ENCODE measurements around the gene LENEP. TPM values are rescaled to one million over a fixed set of nuclear protein-coding genes. Genes with fewer than 3 reads are reported as not detected.

The LENEP gene
- total RNA-seq, 1 experiment from 2014 or later = 0.42 TPM

DNA sequence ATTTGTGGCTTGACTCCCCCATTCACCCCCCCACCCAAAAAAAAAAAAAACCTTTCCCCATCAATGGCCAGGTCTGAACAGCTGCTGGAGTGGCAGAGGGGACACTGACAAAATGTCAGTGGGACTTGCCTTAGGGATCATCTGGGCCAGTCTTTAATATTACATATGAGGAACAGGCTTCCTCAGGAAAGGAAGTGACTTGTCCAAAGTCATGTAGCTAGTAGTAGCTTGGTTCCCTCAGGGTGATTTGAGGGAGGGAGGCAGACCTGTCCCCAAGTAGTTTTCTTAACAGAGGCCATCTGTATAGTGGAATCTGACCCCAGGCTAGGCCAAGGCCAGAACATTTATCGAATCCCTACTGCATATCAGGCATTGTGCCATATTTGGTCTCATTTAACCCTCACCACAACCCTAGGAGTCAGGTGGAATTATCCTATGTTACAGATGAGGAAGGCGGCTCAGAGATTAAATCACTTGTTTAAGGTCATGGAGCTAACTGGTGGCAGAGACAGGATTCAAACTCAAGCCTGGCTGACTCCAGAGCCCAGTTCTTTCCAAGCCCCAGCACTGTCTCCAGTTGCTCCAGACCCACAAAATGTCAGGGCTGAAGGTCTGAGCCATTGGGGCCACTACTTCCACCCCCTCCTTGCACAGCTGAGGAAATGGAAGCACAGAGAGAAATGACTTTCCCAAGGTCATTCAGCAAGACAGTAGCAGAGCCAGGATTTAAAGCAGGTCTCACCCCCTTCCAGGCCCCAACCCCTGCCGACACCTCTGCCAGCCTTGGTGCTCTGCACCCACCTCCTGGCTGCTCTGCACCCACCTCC is 19.6 kb downstream of the LENEP start:
- Histone ChIP-seq H3K27ac (ENCODE audit: low read depth, low read length) (no peak overlapping the region), H2AFZ (ENCODE audit: low read depth, low read length, poor library complexity, severe bottlenecking) (no peak overlapping the region), H3K4me2 (ENCODE audit: low read length) (no peak overlapping the region), H3K9me3 (ENCODE audit: control insufficient read depth in 1 of 2, insufficient read depth in 1 of 2, low read depth in 1 of 2, low read length in 2 of 2) (no peaks in the 10 kb centered on the region), H3K4me1 (ENCODE audit: control insufficient read depth in 1 of 2, insufficient read depth in 2 of 2, low read length in 2 of 2) (peaks cover 18 to 61% of the 10 kb centered on the region in 2 experiments), H3K4me3 (replicated peaks in 1 of 2; ENCODE audit: low read depth in 1 of 2, low read length in 2 of 2) (no peak overlapping the region), H3K36me3 (ENCODE audit: control insufficient read depth in 1 of 2, insufficient read depth in 2 of 2, low read length in 2 of 2) (peaks cover 13 to 27% of the 10 kb centered on the region in 2 experiments; a peak in 3 of 4 replicates), H3K9ac (ENCODE audit: low read length) (no peak overlapping the region), H3K9me2 (ENCODE audit: insufficient read depth) (no peaks in the 10 kb centered on the region), H4K20me1 (ENCODE audit: insufficient read depth) (no peaks in the 10 kb centered on the region), H3K79me2 (ENCODE audit: insufficient read depth, low read length) (peaks cover 48% of the 10 kb centered on the region; the same call in 1 of the 2 replicates), H3K27me3 (ENCODE audit: insufficient read depth, low read length) (no peaks in the 10 kb centered on the region)
- CTCF ChIA-PET = no interaction called here
- RAD21 ChIA-PET (ENCODE audit: low non-redundant PET in 1 of 2, low total read pairs in 2 of 2, uncharacterized antibody in 2 of 2, unreplicated experiment in 2 of 2) = no interaction called here
- no peak for DNase-seq (ENCODE audit: low read depth, low spot score)
- no peak for ATAC-seq
- no TSS peak for BruUV-seq (replicated peaks)
- intact Hi-C loops (cut with micrococcal nuclease) = no loop called here
- TF ChIP-seq, protein P1, sequence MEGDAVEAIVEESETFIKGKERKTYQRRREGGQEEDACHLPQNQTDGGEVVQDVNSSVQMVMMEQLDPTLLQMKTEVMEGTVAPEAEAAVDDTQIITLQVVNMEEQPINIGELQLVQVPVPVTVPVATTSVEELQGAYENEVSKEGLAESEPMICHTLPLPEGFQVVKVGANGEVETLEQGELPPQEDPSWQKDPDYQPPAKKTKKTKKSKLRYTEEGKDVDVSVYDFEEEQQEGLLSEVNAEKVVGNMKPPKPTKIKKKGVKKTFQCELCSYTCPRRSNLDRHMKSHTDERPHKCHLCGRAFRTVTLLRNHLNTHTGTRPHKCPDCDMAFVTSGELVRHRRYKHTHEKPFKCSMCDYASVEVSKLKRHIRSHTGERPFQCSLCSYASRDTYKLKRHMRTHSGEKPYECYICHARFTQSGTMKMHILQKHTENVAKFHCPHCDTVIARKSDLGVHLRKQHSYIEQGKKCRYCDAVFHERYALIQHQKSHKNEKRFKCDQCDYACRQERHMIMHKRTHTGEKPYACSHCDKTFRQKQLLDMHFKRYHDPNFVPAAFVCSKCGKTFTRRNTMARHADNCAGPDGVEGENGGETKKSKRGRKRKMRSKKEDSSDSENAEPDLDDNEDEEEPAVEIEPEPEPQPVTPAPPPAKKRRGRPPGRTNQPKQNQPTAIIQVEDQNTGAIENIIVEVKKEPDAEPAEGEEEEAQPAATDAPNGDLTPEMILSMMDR (IDR thresholded peaks at IDR 0.05 in 2 of 3, conservative IDR thresholded peaks at IDR 0.05 in 1 of 3; ENCODE audit: borderline replicate concordance in 1 of 3, insufficient read depth in 1 of 3, low read depth in 2 of 3, low read length in 2 of 3) = no peak
- POLR2A ChIA-PET = no interaction called here

DNA sequence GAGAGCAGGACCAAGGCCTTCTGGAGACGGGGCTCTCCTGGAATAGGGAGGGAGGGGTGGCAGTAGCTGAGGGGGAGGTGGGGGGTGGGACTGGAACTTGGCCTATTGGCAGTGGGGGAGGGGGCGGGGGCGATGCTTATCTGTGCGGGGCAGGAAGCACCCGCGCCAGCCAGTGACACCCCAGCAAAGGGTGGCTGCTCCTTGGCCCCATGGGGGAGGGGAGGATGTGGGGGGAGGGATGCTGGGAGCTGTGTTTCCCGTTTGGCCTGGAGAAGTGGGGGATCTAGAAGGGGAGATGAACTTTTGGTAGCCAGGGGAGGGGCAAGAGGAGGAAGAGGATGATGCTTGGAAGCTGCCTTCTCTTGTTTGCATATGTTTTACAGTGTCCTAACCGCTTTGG is 20.2 kb downstream of the LENEP start:
- Histone ChIP-seq H4K20me1 (ENCODE audit: insufficient read depth) (no peaks in the 10 kb centered on the region), H3K79me2 (ENCODE audit: insufficient read depth, low read length) (peaks cover 42% of the 10 kb centered on the region; the same call in 1 of the 2 replicates), H3K27ac (ENCODE audit: low read depth, low read length) (no peak overlapping the region), H3K4me3 (replicated peaks in 1 of 2; ENCODE audit: low read depth in 1 of 2, low read length in 2 of 2) (no peak overlapping the region), H3K4me2 (ENCODE audit: low read length) (no peak overlapping the region), H3K9ac (ENCODE audit: low read length) (no peak overlapping the region), H2AFZ (ENCODE audit: low read depth, low read length, poor library complexity, severe bottlenecking) (no peak overlapping the region), H3K27me3 (ENCODE audit: insufficient read depth, low read length) (no peaks in the 10 kb centered on the region), H3K36me3 (ENCODE audit: control insufficient read depth in 1 of 2, insufficient read depth in 2 of 2, low read length in 2 of 2) (peaks cover 12 to 27% of the 10 kb centered on the region in 2 experiments; a peak in 3 of 4 replicates), H3K9me2 (ENCODE audit: insufficient read depth) (no peaks in the 10 kb centered on the region), H3K4me1 (ENCODE audit: control insufficient read depth in 1 of 2, insufficient read depth in 2 of 2, low read length in 2 of 2) (peaks cover 24 to 61% of the 10 kb centered on the region in 2 experiments), H3K9me3 (ENCODE audit: control insufficient read depth in 1 of 2, insufficient read depth in 1 of 2, low read depth in 1 of 2, low read length in 2 of 2) (no peaks in the 10 kb centered on the region)
- BruUV-seq (replicated peaks) = no TSS peak
- RAD21 ChIA-PET (ENCODE audit: low non-redundant PET in 1 of 2, low total read pairs in 2 of 2, uncharacterized antibody in 2 of 2, unreplicated experiment in 2 of 2) = no interaction called here
- POLR2A ChIA-PET = no interaction called here
- CTCF ChIA-PET = no interaction called here
- intact Hi-C loops (cut with micrococcal nuclease) = no loop called here
- TF ChIP-seq, protein P2, sequence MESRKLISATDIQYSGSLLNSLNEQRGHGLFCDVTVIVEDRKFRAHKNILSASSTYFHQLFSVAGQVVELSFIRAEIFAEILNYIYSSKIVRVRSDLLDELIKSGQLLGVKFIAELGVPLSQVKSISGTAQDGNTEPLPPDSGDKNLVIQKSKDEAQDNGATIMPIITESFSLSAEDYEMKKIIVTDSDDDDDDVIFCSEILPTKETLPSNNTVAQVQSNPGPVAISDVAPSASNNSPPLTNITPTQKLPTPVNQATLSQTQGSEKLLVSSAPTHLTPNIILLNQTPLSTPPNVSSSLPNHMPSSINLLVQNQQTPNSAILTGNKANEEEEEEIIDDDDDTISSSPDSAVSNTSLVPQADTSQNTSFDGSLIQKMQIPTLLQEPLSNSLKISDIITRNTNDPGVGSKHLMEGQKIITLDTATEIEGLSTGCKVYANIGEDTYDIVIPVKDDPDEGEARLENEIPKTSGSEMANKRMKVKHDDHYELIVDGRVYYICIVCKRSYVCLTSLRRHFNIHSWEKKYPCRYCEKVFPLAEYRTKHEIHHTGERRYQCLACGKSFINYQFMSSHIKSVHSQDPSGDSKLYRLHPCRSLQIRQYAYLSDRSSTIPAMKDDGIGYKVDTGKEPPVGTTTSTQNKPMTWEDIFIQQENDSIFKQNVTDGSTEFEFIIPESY (IDR thresholded peaks at IDR 0.05; ENCODE audit: extremely low read depth, insufficient replicate concordance, low read length) = no peak
- TF ChIP-seq FOSL1 (IDR thresholded peaks at IDR 0.05; ENCODE audit: low read depth) (no peak), POLR2A (IDR thresholded peaks at IDR 0.05; ENCODE audit: borderline replicate concordance, extremely low read depth, insufficient read depth, insufficient read length) (no peak), EZH2phosphoT487 (IDR thresholded peaks at IDR 0.05; ENCODE audit: borderline replicate concordance) (no peak), ZFX (IDR thresholded peaks at IDR 0.05) (no peak), EZH2 (IDR thresholded peaks at IDR 0.05) (no peak), SRF (IDR thresholded peaks at IDR 0.05; ENCODE audit: low read depth) (no peak), SP1 (IDR thresholded peaks at IDR 0.05; ENCODE audit: low read depth) (no peak), EGR1 (IDR thresholded peaks at IDR 0.05; ENCODE audit: low read depth) (no peak)
- TF ChIP-seq, protein P3, sequence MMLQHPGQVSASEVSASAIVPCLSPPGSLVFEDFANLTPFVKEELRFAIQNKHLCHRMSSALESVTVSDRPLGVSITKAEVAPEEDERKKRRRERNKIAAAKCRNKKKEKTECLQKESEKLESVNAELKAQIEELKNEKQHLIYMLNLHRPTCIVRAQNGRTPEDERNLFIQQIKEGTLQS (IDR thresholded peaks at IDR 0.05) = no peak
- ATAC-seq (no peak), DNase-seq (ENCODE audit: low read depth, low spot score) (no peak)

All from HCT116 (cell line).